PC-9 (cell line): ENCODE measurements around the gene RTN4IP1. TPM values are rescaled to one million over a fixed set of nuclear protein-coding genes. Genes with fewer than 3 reads are reported as not detected.

Experiments used
- BruUV-seq: library from RNA; stranded (reverse); fragments of 400-500 nt; replicated peaks from 2 replicates; lab custom pipeline; 2021; lab: Mats Ljungman, UMichigan
- CTCF ChIA-PET: fragments of 300-600 bp; sonication (Branson Sonifier 250); formaldehyde crosslinking; loops from one replicate; lab custom pipeline; 2022; ENCODE audit warnings: antibody characterized with exemption; lab: Charles Lee
- POLR2A ChIA-PET: fragments of 300-600 bp; sonication (Branson Sonifier 250); formaldehyde crosslinking; loops from one replicate; lab custom pipeline; 2022; ENCODE audit warnings: antibody characterized with exemption; ENCODE audit not compliant: unreplicated experiment; lab: Charles Lee
- DNase-seq, 2 experiments: peaks; one replicate each; pipeline versions ENCODE4 v3.0.0 to v3.0.0-alpha.2; 2015 to 2022; ENCODE audit warnings: mixed read lengths in 1 of 2
- H2AFZ ChIP-seq: fragments of 200-600 bp; sonication (generic); 2 replicates; pipeline ENCODE4 v1.8.1; 2017; ENCODE audit warnings: antibody characterized with exemption
- H3F3A ChIP-seq: fragments of 200-600 bp; sonication (generic); 2 replicates; pipeline ENCODE4 v1.8.1; 2017; ENCODE audit warnings: antibody characterized with exemption, mild to moderate bottlenecking, low read depth; ENCODE audit not compliant: insufficient read depth
- H3K27ac ChIP-seq: fragments of 200-600 bp; sonication (generic); 2 replicates; pipeline ENCODE4 v1.6.1; 2016; ENCODE audit warnings: mixed run types
- H3K27me3 ChIP-seq: fragments of 200-600 bp; sonication (generic); 2 replicates; pipeline ENCODE4 v1.6.1; 2016; ENCODE audit warnings: low read depth, mixed run types; ENCODE audit not compliant: insufficient read depth
- H3K36me3 ChIP-seq: fragments of 200-600 bp; sonication (generic); 2 replicates; pipeline ENCODE4 v1.6.1; 2016; ENCODE audit warnings: low read depth, mixed run types
- H3K4me1 ChIP-seq: fragments of 200-600 bp; sonication (generic); replicated peaks from 2 replicates; pipeline ENCODE4 v1.6.1; 2016; ENCODE audit warnings: mixed run types; ENCODE audit not compliant: insufficient read depth
- H3K4me2 ChIP-seq: fragments of 200-600 bp; sonication (generic); 2 replicates; pipeline ENCODE4 v1.6.1; 2017; ENCODE audit warnings: mixed run types
- H3K4me3 ChIP-seq: fragments of 200-600 bp; sonication (generic); 2 replicates; pipeline ENCODE4 v1.6.1; 2016; ENCODE audit warnings: mixed run types
- H3K79me2 ChIP-seq: fragments of 200-600 bp; sonication (generic); 2 replicates; pipeline ENCODE4 v1.6.1; 2017; ENCODE audit warnings: low read depth, mixed run types
- H3K9me2 ChIP-seq: fragments of 200-600 bp; sonication (generic); 2 replicates; pipeline ENCODE4 v1.8.1; 2017; ENCODE audit warnings: mild to moderate bottlenecking; ENCODE audit not compliant: insufficient read depth
- H3K9me3 ChIP-seq: fragments of 200-600 bp; sonication (generic); 2 replicates; pipeline ENCODE4 v1.8.1; 2016; ENCODE audit warnings: low read depth; ENCODE audit not compliant: insufficient read depth
- H4K20me1 ChIP-seq: fragments of 200-600 bp; sonication (generic); 2 replicates; pipeline ENCODE4 v1.8.1; 2017; ENCODE audit not compliant: insufficient read depth
- CTCF ChIP-seq: fragments of 200-600 bp; sonication (generic); conservative IDR thresholded peaks from 2 replicates; pipeline ENCODE4 v1.6.1; 2017; ENCODE audit warnings: mixed run types, antibody characterized with exemption, mild to moderate bottlenecking, moderate library complexity
- EZH2 ChIP-seq: fragments of 200-600 bp; sonication (generic); IDR thresholded peaks from 2 replicates; pipeline ENCODE4 v1.8.0; 2017; ENCODE audit warnings: antibody characterized with exemption, low read depth
- intact Hi-C: fragments of 100-400 bp; cut with micrococcal nuclease; formaldehyde crosslinking; loops from one replicate; pipeline ENCODE4 v1.10.0; 2022; ENCODE audit not compliant: unreplicated experiment
- total RNA-seq: library from RNA; stranded (reverse); gene quantifications from 2 replicates; pipeline ENCODE4 v1.2.3, GENCODE V29; 2021

Gene RTN4IP1
- total RNA-seq, 1 experiment from 2014 or later, result 10.0 TPM

GRCh38 chr6:106537662-106538061 lies 91.6 kb downstream of the RTN4IP1 start:
- ChIA-PET CTCF (no interaction called here), POLR2A (no interaction called here)
- H3F3A ChIP-seq, result peaks cover 12% of the 10 kb centered on the region
- no peaks in the 10 kb centered on the region for H3K79me2 ChIP-seq
- no peak overlapping the region for H2AFZ ChIP-seq
- no peak overlapping the region for H3K4me3 ChIP-seq
- DNase-seq, result no peak
- H4K20me1 ChIP-seq, result no peaks in the 10 kb centered on the region
- H3K4me1 ChIP-seq, result peaks cover 25% of the 10 kb centered on the region
- no peaks in the 10 kb centered on the region; the same call in 1 of the 2 replicates for H3K9me3 ChIP-seq
- no peaks in the 10 kb centered on the region for H3K9me2 ChIP-seq
- intact Hi-C loops, result no loop called here
- BruUV-seq, result no TSS peak
- peaks cover 10% of the 10 kb centered on the region for H3K36me3 ChIP-seq
- H3K4me2 ChIP-seq, result no peak overlapping the region
- H3K27me3 ChIP-seq, result no peaks in the 10 kb centered on the region
- no peak for TF ChIP-seq CTCF
- no peak for TF ChIP-seq EZH2
- no peak overlapping the region for H3K27ac ChIP-seq

- BruUV-seq, result no TSS peak
- H3K9me2 ChIP-seq, result no peaks in the 10 kb centered on the region
- POLR2A ChIA-PET, result no interaction called here
- no peak overlapping the region for H2AFZ ChIP-seq
- intact Hi-C loops, result no loop called here
- no peak for TF ChIP-seq CTCF
- TF ChIP-seq EZH2, result no peak
- CTCF ChIA-PET, result no interaction called here
- no peak overlapping the region for H3K4me3 ChIP-seq
- peaks cover 12% of the 10 kb centered on the region for H3F3A ChIP-seq
- H3K4me1 ChIP-seq, result peaks cover 25% of the 10 kb centered on the region
- peaks cover 10% of the 10 kb centered on the region for H3K36me3 ChIP-seq
- no peak for DNase-seq
- no peaks in the 10 kb centered on the region; the same call in 1 of the 2 replicates for H3K9me3 ChIP-seq
- no peak overlapping the region for H3K27ac ChIP-seq
- no peaks in the 10 kb centered on the region for H3K79me2 ChIP-seq
- H4K20me1 ChIP-seq, result no peaks in the 10 kb centered on the region
- H3K4me2 ChIP-seq, result no peak overlapping the region
- H3K27me3 ChIP-seq, result no peaks in the 10 kb centered on the region
Observed at GRCh38 chr6:106536851-106537250, 92.4 kb downstream of the RTN4IP1 start.

DNA sequence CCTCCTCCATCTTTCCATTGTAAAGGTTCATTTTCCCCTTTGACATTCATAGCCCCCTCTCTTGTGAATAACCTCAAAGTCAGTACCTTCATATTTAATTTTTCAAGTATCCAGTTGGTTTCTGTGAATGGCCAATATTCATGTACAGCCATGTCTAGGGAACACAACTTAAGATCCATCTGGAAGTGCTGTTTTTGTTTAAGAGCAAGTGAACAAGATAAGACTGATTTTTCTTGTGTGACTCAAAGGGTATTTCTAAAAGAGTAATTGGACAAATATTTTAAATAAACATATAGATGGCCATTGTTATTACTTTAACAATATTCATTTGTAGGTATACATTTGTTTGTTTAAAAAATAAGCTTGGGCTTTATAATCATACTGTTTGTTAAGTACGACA lies 92.9 kb downstream of the RTN4IP1 start:
- peaks cover 10% of the 10 kb centered on the region for H3K36me3 ChIP-seq

More for the DNA sequence above, 92.9 kb downstream of the RTN4IP1 start:
- DNase-seq, result no peak
- Histone ChIP-seq H4K20me1 (no peaks in the 10 kb centered on the region), H3K4me2 (no peak overlapping the region), H3K79me2 (no peaks in the 10 kb centered on the region), H3K4me3 (no peak overlapping the region), H3K27ac (no peak overlapping the region), H3K9me2 (no peaks in the 10 kb centered on the region), H3K9me3 (no peaks in the 10 kb centered on the region; the same call in 1 of the 2 replicates), H3K27me3 (no peaks in the 10 kb centered on the region), H2AFZ (no peak overlapping the region), H3F3A (peaks cover 12% of the 10 kb centered on the region), H3K4me1 (peaks cover 25% of the 10 kb centered on the region)
- intact Hi-C loops, result no loop called here
- CTCF ChIA-PET, result no interaction called here
- no TSS peak for BruUV-seq
- POLR2A ChIA-PET, result no interaction called here
- TF ChIP-seq CTCF (no peak), EZH2 (no peak)
